Stomach smooth muscle (tissue), 2 donors: ENCODE data around the gene ATXN1.

Experiments used
- H3K27ac ChIP-seq: one replicate; pipeline ENCODE4 v1.7.0; 2013; ENCODE audit warnings: mild to moderate bottlenecking, low read length, inconsistent platforms
- H3K27me3 ChIP-seq, 2 donors: one replicate each; pipeline ENCODE4 v1.7.0; 2013; ENCODE audit warnings: low read length in 2 of 2; ENCODE audit not compliant: insufficient read depth in 2 of 2, control insufficient read depth in 1 of 2
- H3K36me3 ChIP-seq, 2 donors: one replicate each; pipeline ENCODE4 v1.7.0; 2013; ENCODE audit warnings: low read length in 2 of 2; ENCODE audit not compliant: control insufficient read depth in 2 of 2, insufficient read depth in 2 of 2
- H3K4me1 ChIP-seq: one replicate; pipeline ENCODE4 v1.7.0; 2013; ENCODE audit warnings: low read length; ENCODE audit not compliant: control insufficient read depth, insufficient read depth
- H3K4me3 ChIP-seq, 2 donors: one replicate each; pipeline ENCODE4 v1.7.0; 2013; ENCODE audit warnings: low read length in 2 of 2
- H3K9ac ChIP-seq, 2 donors: one replicate each; pipeline ENCODE4 v1.7.0; 2013; ENCODE audit warnings: low read length in 2 of 2, mild to moderate bottlenecking in 1 of 2
- H3K9me3 ChIP-seq, 2 donors: one replicate each; pipeline ENCODE4 v1.7.0; 2013; ENCODE audit warnings: low read length in 2 of 2; ENCODE audit not compliant: control insufficient read depth in 2 of 2
- donor health status: healthy.
- donor health status: Pancreatic carcinoma.

ATXN1 gene

DNA sequence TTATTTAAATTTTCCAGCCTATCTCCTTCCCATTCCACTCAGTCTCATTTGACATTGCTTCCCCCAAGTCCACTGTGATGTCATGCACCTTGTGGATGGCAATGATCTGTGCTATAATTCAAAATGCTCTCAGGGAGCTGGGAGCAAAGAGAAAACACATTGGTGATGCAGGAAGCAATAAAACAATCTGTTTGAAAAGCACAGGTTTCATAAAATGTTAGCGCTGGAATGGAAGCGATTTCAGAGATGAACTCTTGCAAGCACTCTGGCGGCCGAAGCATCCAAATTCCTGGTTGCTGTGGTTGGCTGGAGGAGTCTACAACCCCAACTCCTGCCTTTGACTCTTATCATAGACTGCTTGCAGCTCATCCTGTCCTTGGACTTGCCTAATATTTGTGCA, 355.9 kb downstream of the ATXN1 start:
- Histone ChIP-seq H3K9ac (no peak overlapping the region), H3K27ac (no peak overlapping the region), H3K4me1 (peaks cover 30% of the 10 kb centered on the region), H3K9me3 (no peaks in the 10 kb centered on the region), H3K36me3 (peaks cover 0 to 2% of the 10 kb centered on the region in 2 donors), H3K27me3 (no peaks in the 10 kb centered on the region), H3K4me3 (no peak overlapping the region)

DNA sequence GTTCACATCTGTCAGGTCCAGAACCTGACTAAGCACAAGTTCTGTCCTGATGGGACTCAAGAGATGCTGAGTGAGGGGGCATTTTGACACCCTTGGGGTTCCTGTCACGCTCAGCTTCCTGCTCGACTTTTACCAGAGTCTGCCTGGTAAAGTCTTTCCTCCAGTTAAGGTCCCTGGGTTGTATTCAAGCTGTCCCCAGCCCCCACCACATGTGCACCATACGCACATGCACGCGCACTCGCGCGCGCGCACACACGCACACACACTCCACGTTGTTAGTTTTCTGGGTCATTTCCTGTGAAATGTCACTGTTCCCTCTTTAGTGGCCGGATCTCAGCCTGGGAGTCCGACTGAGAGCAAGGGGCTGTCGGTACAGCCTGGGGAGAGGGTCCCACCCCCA, 356.8 kb downstream of the ATXN1 start:
- Histone ChIP-seq H3K27ac (peak overlapping the region; percentile 0), H3K27me3 (no peaks in the 10 kb centered on the region), H3K9me3 (no peaks in the 10 kb centered on the region), H3K4me3 (no peak overlapping the region), H3K36me3 (peaks cover 0 to 2% of the 10 kb centered on the region in 2 donors), H3K9ac (no peak overlapping the region), H3K4me1 (peaks cover 39% of the 10 kb centered on the region)

DNA sequence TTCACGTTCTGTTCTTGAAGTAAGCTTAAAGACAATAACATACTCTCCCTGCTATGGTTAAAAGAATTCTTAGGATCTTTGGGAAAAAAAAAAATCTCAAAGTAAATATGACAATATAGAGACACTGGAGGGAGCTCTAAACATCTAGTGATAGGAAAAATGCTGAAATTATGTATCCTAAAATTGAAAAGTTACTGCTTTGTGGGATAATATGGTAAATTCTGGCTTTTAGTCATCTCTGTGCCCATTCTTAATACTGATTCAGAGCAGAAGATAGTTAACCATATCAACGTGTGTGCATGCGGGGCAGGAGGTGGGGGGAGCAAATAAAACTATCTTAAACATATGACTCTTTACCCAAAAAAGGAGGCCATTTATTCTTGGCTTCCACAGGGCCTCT, 357.4 kb downstream of the ATXN1 start:
- no peak overlapping the region for H3K4me3 ChIP-seq
- H3K9ac ChIP-seq = no peak overlapping the region
- H3K36me3 ChIP-seq = peaks cover 0 to 2% of the 10 kb centered on the region in 2 donors
- H3K4me1 ChIP-seq = peaks cover 45% of the 10 kb centered on the region
- peak overlapping the region; percentile 0 for H3K27ac ChIP-seq
- H3K9me3 ChIP-seq = no peaks in the 10 kb centered on the region
- H3K27me3 ChIP-seq = no peaks in the 10 kb centered on the region

DNA sequence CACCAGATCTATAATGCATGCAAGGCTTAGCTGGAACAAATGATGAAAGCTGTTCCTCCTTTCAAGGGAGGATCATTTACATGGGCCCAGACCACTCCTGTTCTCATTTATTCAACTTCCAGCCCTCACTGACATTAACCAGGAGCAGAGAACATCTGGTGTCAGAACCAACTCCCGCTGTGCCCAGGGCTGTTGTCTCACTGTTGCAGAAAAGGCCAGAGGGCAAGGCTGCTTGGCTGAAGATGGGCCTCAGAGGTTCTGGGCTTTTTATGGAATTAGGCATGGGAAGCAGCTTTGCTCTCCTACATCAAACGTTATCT, 358.7 kb downstream of the ATXN1 start:
- peaks cover 0 to under 1% of the 10 kb centered on the region in 2 donors for H3K36me3 ChIP-seq
- peaks cover 47% of the 10 kb centered on the region for H3K4me1 ChIP-seq
- H3K9me3 ChIP-seq = no peaks in the 10 kb centered on the region
- H3K4me3 ChIP-seq = no peak overlapping the region
- H3K9ac ChIP-seq = no peak overlapping the region
- peak overlapping the region; percentile 37 for H3K27ac ChIP-seq
- H3K27me3 ChIP-seq = no peaks in the 10 kb centered on the region

GRCh38 chr6:16400248-16400760, 361.0 kb downstream of the ATXN1 start:
- Histone ChIP-seq H3K27ac (peak overlapping the region; percentile 50), H3K4me1 (peaks cover 44% of the 10 kb centered on the region), H3K36me3 (no peaks in the 10 kb centered on the region), H3K9me3 (no peaks in the 10 kb centered on the region), H3K27me3 (no peaks in the 10 kb centered on the region), H3K4me3 (no peak overlapping the region), H3K9ac (no peak overlapping the region)

- H3K36me3 ChIP-seq = no peaks in the 10 kb centered on the region
- H3K4me1 ChIP-seq = peaks cover 39% of the 10 kb centered on the region
- no peaks in the 10 kb centered on the region for H3K9me3 ChIP-seq
- peak overlapping the region; percentile 50 for H3K27ac ChIP-seq
- peak overlapping the region in 1 of 2 donors; percentile 40 for H3K4me3 ChIP-seq
- no peaks in the 10 kb centered on the region for H3K27me3 ChIP-seq
- H3K9ac ChIP-seq = no peak overlapping the region
Measured at GRCh38 chr6:16399695-16400094, 361.6 kb downstream of the ATXN1 start.

DNA sequence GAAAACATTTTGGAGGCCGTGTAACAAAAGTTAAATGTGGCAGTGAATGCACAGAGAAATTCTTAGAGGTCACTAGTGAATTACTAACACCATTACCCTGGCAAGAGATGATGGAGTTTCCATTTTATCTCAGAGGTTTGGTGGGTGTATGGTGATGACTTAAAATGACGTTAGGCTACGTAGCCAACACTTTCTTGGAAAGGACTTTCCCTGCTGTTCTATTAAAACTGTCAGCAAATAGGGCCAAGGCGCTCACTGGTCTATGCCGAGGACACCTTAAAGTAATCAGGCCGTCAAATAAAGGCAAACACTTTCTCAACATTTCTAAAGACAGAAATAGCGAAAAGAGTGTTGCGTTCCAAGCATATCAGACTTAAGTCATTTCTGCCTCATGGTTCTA, 362.1 kb downstream of the ATXN1 start:
- Histone ChIP-seq H3K36me3 (no peaks in the 10 kb centered on the region), H3K27ac (peak overlapping the region; percentile 50), H3K27me3 (no peaks in the 10 kb centered on the region), H3K4me3 (peak overlapping the region in 1 of 2 donors; percentile 40), H3K4me1 (peaks cover 34% of the 10 kb centered on the region), H3K9ac (no peak overlapping the region), H3K9me3 (no peaks in the 10 kb centered on the region)

GRCh38 chr6:16398587-16398986, 362.7 kb downstream of the ATXN1 start:
- Histone ChIP-seq H3K9me3 (no peaks in the 10 kb centered on the region), H3K36me3 (no peaks in the 10 kb centered on the region), H3K27ac (peak overlapping the region; percentile 50), H3K27me3 (no peaks in the 10 kb centered on the region), H3K9ac (no peak overlapping the region), H3K4me1 (peaks cover 33% of the 10 kb centered on the region), H3K4me3 (no peak overlapping the region)

DNA sequence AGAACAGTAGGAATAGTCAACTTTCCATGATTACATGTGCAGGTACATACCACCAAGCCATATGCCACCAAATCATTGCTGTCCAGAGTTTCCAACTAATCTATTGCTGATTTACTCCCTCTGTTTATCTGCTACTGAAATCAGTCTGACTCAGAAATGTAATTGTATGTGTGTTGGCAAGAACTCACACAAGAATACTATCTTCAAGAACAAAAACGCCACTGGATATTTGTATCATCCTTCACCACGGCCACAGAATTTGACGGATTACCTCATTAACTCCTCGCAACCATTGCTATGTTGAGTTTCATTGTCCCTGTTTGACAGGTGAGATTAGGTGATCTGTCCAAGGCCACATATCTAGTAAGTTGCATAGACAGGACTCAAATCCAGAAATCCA, 363.6 kb downstream of the ATXN1 start:
- Histone ChIP-seq H3K4me1 (peaks cover 28% of the 10 kb centered on the region), H3K9ac (no peak overlapping the region), H3K9me3 (no peaks in the 10 kb centered on the region), H3K27ac (no peak overlapping the region), H3K36me3 (no peaks in the 10 kb centered on the region), H3K27me3 (no peaks in the 10 kb centered on the region), H3K4me3 (no peak overlapping the region)

GRCh38 chr6:16396497-16397319, 364.6 kb downstream of the ATXN1 start:
- Histone ChIP-seq H3K27ac (no peak overlapping the region), H3K9ac (no peak overlapping the region), H3K4me3 (no peak overlapping the region), H3K9me3 (no peaks in the 10 kb centered on the region), H3K4me1 (peaks cover 31% of the 10 kb centered on the region), H3K27me3 (no peaks in the 10 kb centered on the region), H3K36me3 (no peaks in the 10 kb centered on the region)

GRCh38 chr6:16394632-16395031, 366.6 kb downstream of the ATXN1 start:
- Histone ChIP-seq H3K27ac (no peak overlapping the region), H3K9ac (no peak overlapping the region), H3K36me3 (no peaks in the 10 kb centered on the region), H3K27me3 (no peaks in the 10 kb centered on the region), H3K4me1 (peaks cover 20% of the 10 kb centered on the region), H3K9me3 (no peaks in the 10 kb centered on the region), H3K4me3 (no peak overlapping the region)
